H9 (cell line): Measurements from ENCODE around the gene ZCWPW1. TPM values are rescaled to one million over a fixed set of nuclear protein-coding genes. Genes with fewer than 3 reads are reported as not detected.

ENCODE experiments used
- DNase-seq: peaks from one replicate; pipeline ENCODE4 v3.0.0-alpha.2; 2017
- H2AFZ ChIP-seq: one replicate; pipeline ENCODE4 v1.6.1; 2013; ENCODE audit warnings: mild to moderate bottlenecking, low read length, control low read depth, moderate library complexity
- H2AK5ac ChIP-seq: 2 replicates; pipeline ENCODE4 v1.6.1; 2013; ENCODE audit warnings: low read length, control low read depth, mixed read lengths; ENCODE audit not compliant: insufficient read length
- H2BK120ac ChIP-seq: one replicate; pipeline ENCODE4 v1.6.1; 2013; ENCODE audit warnings: low read depth, mild to moderate bottlenecking, low read length, control low read depth, inconsistent platforms; ENCODE audit not compliant: poor library complexity, severe bottlenecking
- H2BK12ac ChIP-seq: 2 replicates; pipeline ENCODE4 v1.6.1; 2013; ENCODE audit warnings: low read length, control low read depth, mixed read lengths, low read depth; ENCODE audit not compliant: insufficient read length
- H2BK15ac ChIP-seq: 2 replicates; pipeline ENCODE4 v1.6.1; 2013; ENCODE audit warnings: low read depth, low read length, control low read depth
- H2BK20ac ChIP-seq: one replicate; pipeline ENCODE4 v1.6.1; 2013; ENCODE audit warnings: low read depth, mild to moderate bottlenecking, low read length, control low read depth, inconsistent platforms; ENCODE audit not compliant: poor library complexity, severe bottlenecking
- H2BK5ac ChIP-seq: 2 replicates; pipeline ENCODE4 v1.6.1; 2013; ENCODE audit warnings: low read length, control low read depth, mixed read lengths; ENCODE audit not compliant: insufficient read length
- H3K14ac ChIP-seq: 2 replicates; pipeline ENCODE4 v1.6.1; 2013; ENCODE audit warnings: low read length, control low read depth; ENCODE audit not compliant: insufficient read depth
- H3K18ac ChIP-seq: 2 replicates; pipeline ENCODE4 v1.6.1; 2013; ENCODE audit warnings: low read depth, mild to moderate bottlenecking, mixed read lengths, low read length, control low read depth; ENCODE audit not compliant: insufficient read length
- H3K23ac ChIP-seq: 2 replicates; pipeline ENCODE4 v1.6.1; 2013; ENCODE audit warnings: low read length, control low read depth, mixed read lengths, low read depth; ENCODE audit not compliant: insufficient read length
- H3K23me2 ChIP-seq: 2 replicates; pipeline ENCODE4 v1.6.1; 2013; ENCODE audit warnings: low read depth, mild to moderate bottlenecking, mixed read lengths, low read length, control low read depth; ENCODE audit not compliant: insufficient read length, poor library complexity, severe bottlenecking
- H3K27ac ChIP-seq: 2 replicates; pipeline ENCODE4 v1.5.1; 2013; ENCODE audit warnings: low read length, control low read depth, mixed read lengths, low read depth; ENCODE audit not compliant: insufficient read length
- H3K27me3 ChIP-seq: 2 replicates; pipeline ENCODE4 v1.6.1; 2013; ENCODE audit warnings: low read length, control low read depth, inconsistent platforms; ENCODE audit not compliant: insufficient read depth
- H3K4ac ChIP-seq: 2 replicates; pipeline ENCODE4 v1.6.1; 2013; ENCODE audit warnings: low read depth, mild to moderate bottlenecking, control low read depth, inconsistent platforms, low read length, moderate library complexity
- H3K4me1 ChIP-seq: 2 replicates; pipeline ENCODE4 v1.6.1; 2013; ENCODE audit warnings: low read length, control low read depth, inconsistent platforms; ENCODE audit not compliant: insufficient read depth
- H3K4me2 ChIP-seq: 2 replicates; pipeline ENCODE4 v1.6.1; 2013; ENCODE audit warnings: low read length, control low read depth, mixed read lengths; ENCODE audit not compliant: insufficient read length, insufficient read depth
- H3K56ac ChIP-seq: 2 replicates; pipeline ENCODE4 v1.6.1; 2013; ENCODE audit warnings: low read depth, mild to moderate bottlenecking, mixed read lengths, low read length, control low read depth; ENCODE audit not compliant: insufficient read length
- H3K79me1 ChIP-seq: 2 replicates; pipeline ENCODE4 v1.6.1; 2013; ENCODE audit warnings: low read depth, mild to moderate bottlenecking, moderate library complexity, low read length, control low read depth, inconsistent platforms; ENCODE audit not compliant: insufficient read depth, poor library complexity, severe bottlenecking
- H3K79me2 ChIP-seq: 2 replicates; pipeline ENCODE4 v1.6.1; 2013; ENCODE audit warnings: low read length, control low read depth, inconsistent platforms; ENCODE audit not compliant: insufficient read depth
- H3K9ac ChIP-seq: 2 replicates; pipeline ENCODE4 v1.6.1; 2013; ENCODE audit warnings: low read length, control low read depth, mixed read lengths; ENCODE audit not compliant: insufficient read length; ENCODE audit errors: extremely low read depth
- H3K9me3 ChIP-seq: one replicate; pipeline ENCODE4 v1.6.1; 2013; ENCODE audit warnings: low read depth, low read length, inconsistent platforms; ENCODE audit not compliant: control insufficient read depth
- H3T11ph ChIP-seq: one replicate; pipeline ENCODE4 v1.6.1; 2013; ENCODE audit warnings: mild to moderate bottlenecking, low read length, control low read depth, inconsistent platforms
- H4K20me1 ChIP-seq: one replicate; pipeline ENCODE4 v1.6.1; 2013; ENCODE audit not compliant: control insufficient read depth, insufficient read length, insufficient read depth
- H4K5ac ChIP-seq: 2 replicates; pipeline ENCODE4 v1.6.1; 2013; ENCODE audit warnings: low read depth, mild to moderate bottlenecking, mixed read lengths, low read length, control low read depth; ENCODE audit not compliant: insufficient read length
- H4K8ac ChIP-seq: replicated peaks from 2 replicates; pipeline ENCODE4 v1.6.1; 2013; ENCODE audit warnings: low read length, control low read depth, mixed read lengths, low read depth; ENCODE audit not compliant: insufficient read length
- H4K91ac ChIP-seq: 2 replicates; pipeline ENCODE4 v1.6.1; 2013; ENCODE audit warnings: low read depth, mild to moderate bottlenecking, moderate library complexity, mixed read lengths, low read length, control low read depth; ENCODE audit not compliant: insufficient read length
- H3K27ac Mint-ChIP-seq, 3 experiments: 2 replicates in 2 of 3; 3 replicates in 1 of 3; pipeline ENCODE4 v1.8.0; 2020 to 2021; ENCODE audit warnings: mixed read lengths in 3 of 3, mild to moderate bottlenecking in 1 of 3, moderate library complexity in 1 of 3
- H3K27me3 Mint-ChIP-seq: 2 replicates; pipeline ENCODE4 v1.8.0; 2021; ENCODE audit warnings: low read depth, mild to moderate bottlenecking, moderate library complexity, mixed read lengths
- H3K36me3 Mint-ChIP-seq, 3 experiments: 2 replicates in 2 of 3; 3 replicates in 1 of 3; pipeline ENCODE4 v1.8.0; 2020 to 2021; ENCODE audit warnings: low read depth in 3 of 3, mixed read lengths in 3 of 3; ENCODE audit not compliant: insufficient read depth in 1 of 3
- H3K4me1 Mint-ChIP-seq, 2 experiments: 2 replicates each; pipeline ENCODE4 v1.8.0; 2020; ENCODE audit warnings: mixed read lengths in 2 of 2
- H3K4me3 Mint-ChIP-seq, 2 experiments: 2 replicates in 1 of 2; 3 replicates in 1 of 2; pipeline ENCODE4 v1.8.0; 2020 to 2021; ENCODE audit warnings: mild to moderate bottlenecking in 2 of 2, mixed read lengths in 2 of 2, moderate library complexity in 1 of 2
- H3K9me3 Mint-ChIP-seq, 2 experiments: 2 replicates in 1 of 2; 3 replicates in 1 of 2; pipeline ENCODE4 v1.8.0; 2020; ENCODE audit warnings: mild to moderate bottlenecking in 2 of 2, mixed read lengths in 2 of 2, moderate library complexity in 1 of 2
- WGBS: extraction: QIAGEN DNeasy Blood & Tissue Kit; methylation state at CpG from one replicate; pipeline ENCODE4 v1.1.7; 2013; ENCODE audit warnings: missing lambda C conversion rate, low lambda C conversion rate, mixed read lengths; ENCODE audit not compliant: insufficient read length; ENCODE audit errors: extremely low coverage; 5-methylcytosine and 5-hydroxymethylcytosine counted together
- total RNA-seq: library from RNA; stranded (reverse); gene quantifications from 2 replicates; pipeline ENCODE4 v1.2.1, GENCODE V29; 2021
- TF ChIP-seq, protein P1 (sequence below): fragments of 200-600 bp; sonication (generic); conservative IDR thresholded peaks from 3 replicates; pipeline ENCODE4 v1.8.0; 2021; ENCODE audit warnings: antibody characterized with exemption, mild to moderate bottlenecking

Gene ZCWPW1
- total RNA-seq, 1 experiment from 2014 or later, result 1.1 TPM

DNA sequence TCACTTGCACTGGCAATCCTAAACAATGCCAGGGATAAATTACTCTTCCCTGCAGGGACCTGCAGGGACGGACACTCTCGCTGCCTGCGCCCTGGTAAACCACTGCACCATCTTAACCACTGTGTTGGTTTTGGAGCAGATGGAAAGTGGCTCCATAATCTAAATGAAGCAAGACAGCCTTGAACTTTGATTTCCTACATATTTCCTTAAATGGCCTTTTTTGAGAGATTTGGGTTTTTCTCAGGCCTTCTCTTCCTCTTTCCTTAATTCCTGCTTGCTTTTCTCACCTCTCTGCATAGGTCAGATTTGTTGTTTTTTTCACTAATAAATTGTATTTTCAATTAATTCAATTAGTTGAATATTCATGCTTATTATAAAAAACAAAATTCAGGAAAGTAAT is 52.4 kb downstream of the ZCWPW1 start:
- Histone ChIP-seq H4K8ac (no peak overlapping the region), H2BK20ac (no peak overlapping the region), H2BK120ac (no peak overlapping the region), H4K20me1 (no peaks in the 10 kb centered on the region), H2BK15ac (no peak overlapping the region), H3K18ac (no peak overlapping the region), H3K79me2 (no peaks in the 10 kb centered on the region), H3T11ph (no peak overlapping the region), H2AFZ (no peak overlapping the region), H3K27me3 (no peaks in the 10 kb centered on the region), H3K4me2 (no peak overlapping the region), H4K5ac (no peak overlapping the region), H3K14ac (no peak overlapping the region), H2BK5ac (no peak overlapping the region), H3K23ac (no peak overlapping the region), H3K4me1 (no peaks in the 10 kb centered on the region), H3K23me2 (no peaks in the 10 kb centered on the region), H3K4ac (no peak overlapping the region), H3K9ac (no peak overlapping the region), H3K56ac (no peak overlapping the region), H3K9me3 (no peaks in the 10 kb centered on the region), H3K79me1 (no peaks in the 10 kb centered on the region), H2AK5ac (no peak overlapping the region), H3K27ac (no peak overlapping the region), H4K91ac (no peak overlapping the region), H2BK12ac (no peak overlapping the region)
- no peak overlapping the region; a peak in 1 of 5 replicates for H3K4me3 Mint-ChIP-seq
- no peaks in the 10 kb centered on the region; the same call in 1 of the 2 replicates for H3K27me3 Mint-ChIP-seq
- no peak for DNase-seq
- H3K27ac Mint-ChIP-seq, result no peak overlapping the region
- WGBS, result no CpG with 5 or more reads among the region's 3 CpGs
- peaks cover 0 to 5% (median 5%) of the 10 kb centered on the region in 3 experiments; a peak in 3 of 7 replicates for H3K36me3 Mint-ChIP-seq
- peaks cover 22 to 33% of the 10 kb centered on the region in 2 experiments for H3K4me1 Mint-ChIP-seq
- no peaks in the 10 kb centered on the region for H3K9me3 Mint-ChIP-seq
- TF ChIP-seq, protein P1, sequence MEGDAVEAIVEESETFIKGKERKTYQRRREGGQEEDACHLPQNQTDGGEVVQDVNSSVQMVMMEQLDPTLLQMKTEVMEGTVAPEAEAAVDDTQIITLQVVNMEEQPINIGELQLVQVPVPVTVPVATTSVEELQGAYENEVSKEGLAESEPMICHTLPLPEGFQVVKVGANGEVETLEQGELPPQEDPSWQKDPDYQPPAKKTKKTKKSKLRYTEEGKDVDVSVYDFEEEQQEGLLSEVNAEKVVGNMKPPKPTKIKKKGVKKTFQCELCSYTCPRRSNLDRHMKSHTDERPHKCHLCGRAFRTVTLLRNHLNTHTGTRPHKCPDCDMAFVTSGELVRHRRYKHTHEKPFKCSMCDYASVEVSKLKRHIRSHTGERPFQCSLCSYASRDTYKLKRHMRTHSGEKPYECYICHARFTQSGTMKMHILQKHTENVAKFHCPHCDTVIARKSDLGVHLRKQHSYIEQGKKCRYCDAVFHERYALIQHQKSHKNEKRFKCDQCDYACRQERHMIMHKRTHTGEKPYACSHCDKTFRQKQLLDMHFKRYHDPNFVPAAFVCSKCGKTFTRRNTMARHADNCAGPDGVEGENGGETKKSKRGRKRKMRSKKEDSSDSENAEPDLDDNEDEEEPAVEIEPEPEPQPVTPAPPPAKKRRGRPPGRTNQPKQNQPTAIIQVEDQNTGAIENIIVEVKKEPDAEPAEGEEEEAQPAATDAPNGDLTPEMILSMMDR, result no peak
